GM21737 (cell line): ENCODE results near the gene ADAM8.

ENCODE experiments used
- ATAC-seq: cut with Tn5 transposase; IDR thresholded peaks from one replicate; pipeline ENCODE4 v1.9.1; 2021; ENCODE audit warnings: mild to moderate bottlenecking, moderate library complexity; ENCODE audit not compliant: unreplicated experiment

The ADAM8 gene

GRCh38 chr10:133214468-133215410, 61.9 kb downstream of the ADAM8 start:
- no peak for ATAC-seq

GRCh38 chr10:133213641-133214467, 62.8 kb downstream of the ADAM8 start:
- no peak for ATAC-seq

GRCh38 chr10:133212853-133213494, 63.7 kb downstream of the ADAM8 start:
- no peak for ATAC-seq
